HFFc6 (cell line): ENCODE results near the gene WDR81. TPM values are rescaled to one million over a fixed set of nuclear protein-coding genes. Genes with fewer than 3 reads are reported as not detected.
"Not testable (repeated sequence)": the region's sequence is repeated elsewhere in the genome, so short reads cannot be mapped to it uniquely, and the experiment has no call there.

Experiments used
- DNase-seq: peaks from one replicate; pipeline ENCODE4 v3.0.0-alpha.2; 2018
- H3K27ac Mint-ChIP-seq: 2 replicates; pipeline ENCODE4 v1.8.0; 2020; ENCODE audit warnings: mild to moderate bottlenecking, mixed read lengths
- H3K27me3 Mint-ChIP-seq: 2 replicates; pipeline ENCODE4 v1.8.0; 2021; ENCODE audit warnings: mild to moderate bottlenecking, moderate library complexity, mixed read lengths; ENCODE audit not compliant: insufficient read depth
- H3K36me3 Mint-ChIP-seq: 2 replicates; pipeline ENCODE4 v1.8.0; 2021; ENCODE audit warnings: low read depth, mixed read lengths
- H3K4me1 Mint-ChIP-seq: 2 replicates; pipeline ENCODE4 v1.8.0; 2020; ENCODE audit warnings: low read depth, mixed read lengths
- H3K4me3 Mint-ChIP-seq: 2 replicates; pipeline ENCODE4 v1.8.0; 2020; ENCODE audit warnings: mild to moderate bottlenecking, moderate library complexity, mixed read lengths
- H3K9me3 Mint-ChIP-seq: 2 replicates; pipeline ENCODE4 v1.8.0; 2020; ENCODE audit warnings: mild to moderate bottlenecking, mixed read lengths
- CTCF ChIP-seq: fragments of 200-600 bp; sonication (generic); IDR thresholded peaks from 2 replicates; pipeline ENCODE4 v1.5.0; 2021; ENCODE audit warnings: antibody characterized with exemption, mild to moderate bottlenecking
- total RNA-seq, 6 experiments: library from RNA; stranded (reverse); fragmentation: NEBNext Ultra II Directional; extraction: Animal tissue kit (Norgen Biotek cat#: 25700); gene quantifications; 2 replicates in 1 of 6; 3 replicates in 5 of 6; pipeline ENCODE4 v1.2.3, GENCODE V29; 2021

Gene WDR81
- total RNA-seq, 6 experiments from 2014 or later, result 12.5 to 18.1 (median 13.2) TPM

DNA sequence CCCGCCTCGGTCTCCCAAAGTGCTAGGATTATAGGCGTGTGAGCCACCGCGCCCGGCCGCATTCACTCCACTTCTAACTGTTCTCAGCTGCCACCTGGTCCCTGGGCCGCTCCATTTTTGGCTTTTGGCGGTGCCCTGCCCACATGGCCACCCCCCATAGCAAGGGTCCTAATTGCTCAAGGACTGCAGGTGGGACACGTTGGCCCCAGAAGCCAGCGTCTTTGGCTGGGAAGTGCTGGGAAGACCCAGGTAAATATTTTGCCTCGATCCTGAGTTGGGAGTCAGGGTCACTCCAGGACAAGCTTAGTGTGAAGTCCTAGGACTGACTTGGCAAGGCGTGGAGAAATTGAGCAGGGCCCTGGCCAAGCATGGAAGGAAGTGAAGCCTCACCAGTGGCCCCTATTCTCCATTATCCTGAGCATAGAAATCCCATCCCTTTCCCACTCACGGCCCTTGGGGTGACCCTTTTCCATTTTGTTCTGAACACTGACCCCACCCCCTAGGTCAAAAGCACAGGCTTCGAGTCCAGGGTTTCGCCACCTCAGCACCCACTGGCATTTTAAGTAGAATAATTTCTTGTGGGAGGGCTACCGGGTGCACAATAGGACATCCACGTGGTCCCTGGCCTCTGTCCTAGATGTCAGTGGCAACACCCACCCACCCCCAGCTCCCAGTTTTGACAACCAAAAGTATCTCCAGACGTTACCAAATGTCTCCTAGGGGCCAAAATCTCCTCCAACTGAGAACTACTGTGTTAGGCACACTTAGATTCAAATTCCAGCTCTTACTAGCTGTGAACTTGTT is 5.9 kb upstream of the WDR81 start:
- Mint-ChIP-seq H3K27me3 (peaks cover 9% of the 10 kb centered on the region), H3K27ac (peak overlapping the region; percentile 100), H3K4me3 (peak overlapping the region; percentile 94), H3K4me1 (peaks cover 24% of the 10 kb centered on the region), H3K9me3 (no peaks in the 10 kb centered on the region), H3K36me3 (peaks cover 10% of the 10 kb centered on the region)
- DNase-seq, result no peak
- no peak for TF ChIP-seq CTCF

GRCh38 chr17:1720856-1721386 is 3.6 kb upstream of the WDR81 start:
- no peak overlapping the region for H3K4me3 Mint-ChIP-seq
- peaks cover 1% of the 10 kb centered on the region for H3K27me3 Mint-ChIP-seq
- DNase-seq, result peak; percentile 28
- peak overlapping the region; percentile 16; the same call in 1 of the 2 replicates for H3K27ac Mint-ChIP-seq
- peaks cover 25% of the 10 kb centered on the region for H3K4me1 Mint-ChIP-seq
- H3K36me3 Mint-ChIP-seq, result peaks cover 5% of the 10 kb centered on the region; the same call in 1 of the 2 replicates
- no peaks in the 10 kb centered on the region for H3K9me3 Mint-ChIP-seq
- peak; percentile 99 for TF ChIP-seq CTCF

GRCh38 chr17:1722022-1722421 is 2.5 kb upstream of the WDR81 start:
- peaks cover 25% of the 10 kb centered on the region for H3K4me1 Mint-ChIP-seq
- H3K36me3 Mint-ChIP-seq, H3K27ac Mint-ChIP-seq, H3K9me3 Mint-ChIP-seq, H3K27me3 Mint-ChIP-seq, H3K4me3 Mint-ChIP-seq: not testable (repeated sequence)
- DNase-seq, result peak; percentile 43

- Mint-ChIP-seq H3K27ac (no peak overlapping the region), H3K27me3 (peaks cover 1% of the 10 kb centered on the region), H3K4me3 (peak overlapping the region; percentile 72), H3K9me3 (no peaks in the 10 kb centered on the region), H3K36me3 (peaks cover 10% of the 10 kb centered on the region), H3K4me1 (peaks cover 19% of the 10 kb centered on the region)
- DNase-seq, result no peak
- TF ChIP-seq CTCF, result peak; percentile 34
Measured at GRCh38 chr17:1724869-1725641, 551 bp downstream of the WDR81 start.

GRCh38 chr17:1725642-1726511 is 1.4 kb downstream of the WDR81 start:
- no peak overlapping the region for H3K27ac Mint-ChIP-seq
- H3K27me3 Mint-ChIP-seq, result peaks cover 1% of the 10 kb centered on the region
- no peaks in the 10 kb centered on the region for H3K9me3 Mint-ChIP-seq
- peaks cover 20% of the 10 kb centered on the region for H3K4me1 Mint-ChIP-seq
- DNase-seq, result no peak
- peak overlapping the region; percentile 72 for H3K4me3 Mint-ChIP-seq
- no peak for TF ChIP-seq CTCF
- peaks cover 10% of the 10 kb centered on the region for H3K36me3 Mint-ChIP-seq
